Measurements from ENCODE around the gene ALDH3B1. TPM values are rescaled to one million over a fixed set of nuclear protein-coding genes. Genes with fewer than 3 reads are reported as not detected.

Gene ALDH3B1
- total RNA-seq, 1 experiment from 2014 or later = 41.6 TPM

GRCh38 chr11:68011051-68011943 lies 1.2 kb downstream of the ALDH3B1 start:
- peak overlapping the region; percentile 88 for H3K4me3 Mint-ChIP-seq (ENCODE audit: low read depth, unreplicated experiment)
- CTCF ChIA-PET = interaction anchor here (1.3 kb wide), 1 partner anchor 55 kb away, joined by 3 read pairs; no protein-coding TSS in a partner anchor
- H3K27ac Mint-ChIP-seq (ENCODE audit: unreplicated experiment) = peak overlapping the region; percentile 97

GRCh38 chr11:68012044-68012842 lies 2.1 kb downstream of the ALDH3B1 start:
- no peak for DNase-seq
- no TSS peak for BruUV-seq (replicated peaks)
- H3K27me3 Mint-ChIP-seq (ENCODE audit: unreplicated experiment) = no peaks in the 10 kb centered on the region
- peak overlapping the region; percentile 88 for H3K4me3 Mint-ChIP-seq (ENCODE audit: low read depth, unreplicated experiment)
- CTCF ChIA-PET = interaction anchor here (0.6 kb wide), 1 partner anchor 985 kb away, joined by 3 read pairs; no protein-coding TSS in a partner anchor
- peak overlapping the region; percentile 97 for H3K27ac Mint-ChIP-seq (ENCODE audit: unreplicated experiment)
- no peak for TF ChIP-seq CTCF (IDR thresholded peaks at IDR 0.05; ENCODE audit: unreplicated experiment)
- intact Hi-C loops (cut with micrococcal nuclease; ENCODE audit: unreplicated experiment) = no loop called here
- peaks cover 83% of the 10 kb centered on the region for H3K36me3 Mint-ChIP-seq (ENCODE audit: insufficient read depth, unreplicated experiment)
- no peaks in the 10 kb centered on the region for H3K9me3 Mint-ChIP-seq (ENCODE audit: low read depth, unreplicated experiment)
- H3K4me1 Mint-ChIP-seq (ENCODE audit: low read depth, unreplicated experiment) = peaks cover 86% of the 10 kb centered on the region

More at GRCh38 chr11:68011051-68011943, 1.2 kb downstream of the ALDH3B1 start:
- TSS peak; percentile 58 for BruUV-seq (replicated peaks)
- intact Hi-C loops (cut with micrococcal nuclease; ENCODE audit: unreplicated experiment) = no loop called here
- Mint-ChIP-seq H3K4me1 (ENCODE audit: low read depth, unreplicated experiment) (peaks cover 77% of the 10 kb centered on the region), H3K27me3 (ENCODE audit: unreplicated experiment) (no peaks in the 10 kb centered on the region), H3K36me3 (ENCODE audit: insufficient read depth, unreplicated experiment) (peaks cover 75% of the 10 kb centered on the region), H3K9me3 (ENCODE audit: low read depth, unreplicated experiment) (no peaks in the 10 kb centered on the region)
- no peak for DNase-seq
- no peak for TF ChIP-seq CTCF (IDR thresholded peaks at IDR 0.05; ENCODE audit: unreplicated experiment)

DNA sequence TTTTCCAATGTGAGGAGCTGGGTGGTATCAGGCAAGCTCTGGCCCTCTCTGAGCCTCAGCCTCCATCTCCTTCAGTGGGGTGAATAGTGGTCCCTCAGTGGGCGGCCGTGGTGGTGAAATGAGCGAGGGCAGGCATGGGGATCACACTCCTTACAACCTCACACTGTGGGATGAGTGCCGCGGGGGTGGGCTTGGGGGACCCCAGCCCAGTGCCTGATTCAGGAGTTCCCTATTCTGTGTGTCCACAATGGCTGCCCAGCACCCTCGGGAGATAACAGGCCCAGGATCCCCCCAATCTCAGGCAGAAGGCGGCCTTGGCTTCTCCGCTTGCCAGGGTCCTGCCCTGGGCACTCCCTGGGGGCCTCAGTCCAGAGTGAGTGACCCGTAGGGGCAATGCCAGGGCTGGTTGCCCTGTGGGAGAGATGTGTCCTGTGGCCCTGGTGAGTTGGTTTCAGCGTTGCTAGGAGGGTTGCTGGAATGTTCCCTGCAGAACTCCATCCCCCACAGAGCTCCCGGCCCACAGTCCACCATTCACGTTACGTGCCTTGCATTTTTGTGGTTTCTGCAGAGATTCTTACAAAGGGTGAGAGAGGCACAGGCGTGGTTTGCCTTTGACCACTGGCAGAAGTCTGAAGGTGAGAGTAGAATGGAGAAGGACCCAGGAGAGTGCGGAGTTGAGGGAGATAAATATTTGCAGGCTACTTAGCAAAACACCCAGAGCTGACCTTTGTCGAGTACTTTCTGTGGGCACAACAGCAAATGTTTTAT lies 2.9 kb downstream of the ALDH3B1 start:
- peak; percentile 91 for DNase-seq
- TF ChIP-seq CTCF (IDR thresholded peaks at IDR 0.05; ENCODE audit: unreplicated experiment) = no peak
- peaks cover 90% of the 10 kb centered on the region for H3K36me3 Mint-ChIP-seq (ENCODE audit: insufficient read depth, unreplicated experiment)
- intact Hi-C loops (cut with micrococcal nuclease; ENCODE audit: unreplicated experiment) = no loop called here
- H3K27ac Mint-ChIP-seq (ENCODE audit: unreplicated experiment) = peak overlapping the region; percentile 97
- no peaks in the 10 kb centered on the region for H3K27me3 Mint-ChIP-seq (ENCODE audit: unreplicated experiment)
- no peaks in the 10 kb centered on the region for H3K9me3 Mint-ChIP-seq (ENCODE audit: low read depth, unreplicated experiment)
- CTCF ChIA-PET = interaction anchor here (0.6 to 1.0 kb wide), 5 partner anchors 93 to 986 kb away, joined by 3 to 8 read pairs (median 4); no protein-coding TSS in a partner anchor
- H3K4me3 Mint-ChIP-seq (ENCODE audit: low read depth, unreplicated experiment) = peak overlapping the region; percentile 88
- no TSS peak for BruUV-seq (replicated peaks)
- H3K4me1 Mint-ChIP-seq (ENCODE audit: low read depth, unreplicated experiment) = peaks cover 94% of the 10 kb centered on the region

All from Calu3 (cell line).